Subcutaneous adipose tissue (tissue), 4 donors: ENCODE data around the gene SUSD1. TPM values are rescaled to one million over a fixed set of nuclear protein-coding genes. Genes with fewer than 3 reads are reported as not detected.

Experiments used
- total RNA-seq, 4 donors: library from RNA; depleted of rRNA; stranded (reverse); fragments of >200 nt; gene quantifications; one replicate each; pipeline ENCODE4 v1.1.0, GENCODE V29; 2016
- TF ChIP-seq, protein P1 (sequence below): fragments of 450-650 bp; IDR thresholded peaks from one replicate; pipeline ENCODE4 v1.5.1; 2016; ENCODE audit warnings: low read depth, mild to moderate bottlenecking, control low read depth, antibody characterized with exemption, moderate library complexity

Gene SUSD1
- total RNA-seq, 4 donors from 2014 or later, result 8.4 to 24.6 (median 16.3) TPM

DNA sequence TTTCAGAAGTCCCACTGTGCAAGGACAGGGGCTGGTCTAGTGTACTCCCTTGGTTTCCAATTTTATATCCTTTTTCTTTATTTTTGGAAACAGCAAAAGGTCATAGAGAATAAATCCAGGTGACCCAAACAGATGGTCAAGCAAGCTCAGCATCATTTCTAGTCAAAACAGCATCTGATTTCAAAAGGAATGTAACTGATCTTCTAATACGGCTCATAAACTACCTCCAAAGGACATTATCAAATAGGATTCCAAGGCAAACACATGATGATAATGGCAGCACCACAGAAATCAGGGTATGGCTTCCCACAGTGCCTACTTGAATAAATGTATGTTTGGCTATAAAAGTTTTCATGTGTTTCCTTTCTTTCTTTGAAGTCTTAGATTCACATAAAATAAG lies 57.1 kb downstream of the SUSD1 start:
- TF ChIP-seq, protein P1, sequence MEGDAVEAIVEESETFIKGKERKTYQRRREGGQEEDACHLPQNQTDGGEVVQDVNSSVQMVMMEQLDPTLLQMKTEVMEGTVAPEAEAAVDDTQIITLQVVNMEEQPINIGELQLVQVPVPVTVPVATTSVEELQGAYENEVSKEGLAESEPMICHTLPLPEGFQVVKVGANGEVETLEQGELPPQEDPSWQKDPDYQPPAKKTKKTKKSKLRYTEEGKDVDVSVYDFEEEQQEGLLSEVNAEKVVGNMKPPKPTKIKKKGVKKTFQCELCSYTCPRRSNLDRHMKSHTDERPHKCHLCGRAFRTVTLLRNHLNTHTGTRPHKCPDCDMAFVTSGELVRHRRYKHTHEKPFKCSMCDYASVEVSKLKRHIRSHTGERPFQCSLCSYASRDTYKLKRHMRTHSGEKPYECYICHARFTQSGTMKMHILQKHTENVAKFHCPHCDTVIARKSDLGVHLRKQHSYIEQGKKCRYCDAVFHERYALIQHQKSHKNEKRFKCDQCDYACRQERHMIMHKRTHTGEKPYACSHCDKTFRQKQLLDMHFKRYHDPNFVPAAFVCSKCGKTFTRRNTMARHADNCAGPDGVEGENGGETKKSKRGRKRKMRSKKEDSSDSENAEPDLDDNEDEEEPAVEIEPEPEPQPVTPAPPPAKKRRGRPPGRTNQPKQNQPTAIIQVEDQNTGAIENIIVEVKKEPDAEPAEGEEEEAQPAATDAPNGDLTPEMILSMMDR, result no peak

DNA sequence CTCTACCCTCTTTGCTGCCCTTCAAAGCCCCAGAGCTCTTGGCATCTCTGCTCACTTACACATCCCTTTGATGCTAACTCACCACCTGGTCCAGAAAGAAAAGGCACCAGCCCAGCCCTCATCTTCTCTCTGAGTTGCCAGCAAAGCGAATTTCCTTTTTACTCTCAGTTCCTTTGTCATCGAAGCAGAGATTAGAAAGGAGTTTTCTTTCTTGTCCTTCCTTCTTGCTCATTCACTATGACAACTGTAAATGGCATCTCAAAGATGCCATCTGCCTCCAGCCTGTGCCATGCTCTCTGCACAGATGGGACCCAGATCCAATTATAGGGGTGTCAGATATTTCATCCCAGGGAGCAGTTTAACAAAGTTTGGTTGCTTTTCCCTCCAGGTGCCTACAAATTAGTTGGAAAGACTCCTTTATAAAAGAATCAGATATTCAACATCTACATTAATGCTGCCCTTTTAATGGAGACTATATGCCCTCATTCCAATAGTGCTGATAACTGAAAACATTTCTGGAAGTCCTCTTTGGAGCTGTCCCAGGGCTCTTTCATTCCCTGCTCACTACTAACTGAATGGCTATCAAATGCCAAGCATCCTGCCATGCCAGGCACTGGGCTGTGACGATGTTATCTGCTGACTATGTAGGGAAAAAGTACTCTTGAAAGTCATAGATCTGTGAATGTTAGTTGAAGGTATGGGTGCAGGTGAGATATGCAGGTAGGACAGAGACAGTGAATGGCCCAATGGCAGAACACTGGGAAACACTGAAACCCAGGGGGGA lies 58.9 kb downstream of the SUSD1 start:
- TF ChIP-seq, protein P1, result no peak

DNA sequence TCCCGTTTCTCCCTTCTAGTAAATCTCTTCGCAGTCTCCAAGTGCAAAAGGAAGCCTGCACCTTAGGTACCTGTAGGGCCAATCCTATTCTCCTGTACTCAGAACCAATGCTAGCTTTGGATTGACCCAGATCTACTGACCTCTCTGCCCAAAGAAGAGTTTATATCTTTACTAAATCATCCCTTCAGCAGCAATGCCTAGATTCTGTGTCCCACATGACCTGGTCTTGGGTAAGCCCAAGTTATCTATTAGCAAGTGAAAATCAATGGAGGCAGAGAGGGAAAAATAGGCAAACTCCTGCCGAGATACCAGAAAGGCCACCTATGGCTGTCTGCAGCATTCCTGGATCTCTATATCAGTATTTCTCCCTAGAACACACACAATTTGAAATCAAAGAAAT lies 60.0 kb downstream of the SUSD1 start:
- TF ChIP-seq, protein P1, result no peak

DNA sequence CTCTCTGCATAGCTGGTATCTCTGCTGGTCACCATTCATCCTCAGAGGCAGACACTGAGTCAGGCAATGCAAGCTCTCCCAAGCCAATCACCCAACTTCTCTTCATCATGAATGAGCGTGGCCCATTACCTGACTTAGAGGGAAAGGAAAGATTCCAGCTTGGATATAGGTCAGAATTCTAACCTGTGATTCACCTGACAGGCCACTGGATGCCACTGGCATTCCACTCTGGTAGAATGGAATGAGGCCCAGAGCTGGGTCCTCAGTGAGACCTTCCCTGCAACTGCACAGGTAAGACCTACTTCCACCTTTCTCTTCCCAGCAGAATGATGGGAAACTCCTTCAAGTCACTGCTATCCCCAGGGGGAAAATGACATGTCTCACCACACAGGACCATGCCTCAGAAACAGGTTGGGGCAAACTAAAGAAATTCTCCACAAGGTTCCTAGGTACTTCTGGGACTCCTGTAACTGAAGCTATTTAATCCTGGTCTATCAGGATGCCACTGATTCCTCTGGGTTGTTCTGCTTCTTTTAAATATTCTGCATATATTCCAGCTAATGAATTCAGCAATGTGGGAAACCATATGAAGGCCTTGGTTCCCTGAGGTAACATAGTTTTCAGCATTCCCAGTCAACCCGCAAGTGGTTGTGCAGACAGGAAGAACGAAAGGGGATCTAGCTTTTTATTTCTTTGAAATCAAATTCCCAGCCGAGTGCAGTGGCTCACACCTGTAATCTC lies 62.0 kb downstream of the SUSD1 start:
- TF ChIP-seq, protein P1, result no peak

DNA sequence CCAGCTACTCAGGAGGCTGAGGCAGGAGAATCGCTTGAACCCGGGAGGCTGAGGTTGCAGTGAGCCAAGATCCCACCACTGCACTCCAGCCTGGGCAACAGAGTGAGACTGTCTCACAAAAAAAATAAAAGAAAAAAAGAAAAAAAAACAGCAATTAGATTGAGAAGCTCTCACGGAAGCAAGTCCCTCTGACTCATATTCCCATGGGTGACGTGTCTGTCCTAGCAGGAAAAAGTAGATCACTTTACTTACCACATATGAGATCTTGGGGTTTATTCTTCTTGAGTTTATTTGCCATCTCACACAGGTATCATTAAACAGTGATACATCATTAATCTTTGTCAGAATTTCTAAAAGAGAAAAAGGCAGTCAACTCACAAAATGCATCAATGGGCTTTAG lies 62.6 kb downstream of the SUSD1 start:
- TF ChIP-seq, protein P1, result no peak

DNA sequence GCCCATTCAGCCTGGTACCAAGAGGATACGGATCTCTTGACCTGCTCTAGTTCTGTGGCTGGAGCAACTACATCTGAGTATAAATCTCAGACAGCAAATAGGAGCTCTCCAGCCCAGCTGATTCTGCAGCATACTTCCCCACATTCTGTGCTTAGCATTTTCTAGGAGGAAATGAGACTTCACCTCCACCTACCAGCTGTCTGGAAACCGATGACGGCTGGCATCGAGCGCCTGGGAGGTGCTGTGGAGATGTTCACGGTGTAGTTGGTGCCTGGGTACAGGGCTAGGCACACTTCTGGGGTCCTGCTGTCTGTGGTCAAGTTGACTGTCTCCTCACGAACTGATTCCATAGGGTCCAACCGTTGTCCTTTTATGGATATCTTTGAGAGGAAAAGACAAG lies 63.6 kb downstream of the SUSD1 start:
- TF ChIP-seq, protein P1, result no peak

DNA sequence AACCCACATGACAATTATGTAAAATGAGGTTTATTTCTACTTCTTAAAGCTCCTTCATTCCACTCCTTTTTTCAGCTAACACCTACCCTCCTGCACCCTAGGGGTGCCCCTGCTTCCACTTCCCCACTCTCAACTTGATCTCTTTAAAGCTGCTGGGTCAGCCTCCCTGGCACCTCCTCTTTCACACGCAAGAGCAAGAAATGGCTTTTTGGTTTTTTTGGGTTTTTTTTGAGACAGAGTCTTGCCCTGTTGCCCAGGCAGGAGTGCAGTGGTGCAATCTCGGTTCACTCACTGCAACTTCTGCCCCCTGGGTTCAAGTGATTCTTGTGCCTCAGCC lies 64.4 kb downstream of the SUSD1 start:
- TF ChIP-seq, protein P1, result no peak
